ENCODE data around the gene SLC39A13.

The SLC39A13 gene

DNA sequence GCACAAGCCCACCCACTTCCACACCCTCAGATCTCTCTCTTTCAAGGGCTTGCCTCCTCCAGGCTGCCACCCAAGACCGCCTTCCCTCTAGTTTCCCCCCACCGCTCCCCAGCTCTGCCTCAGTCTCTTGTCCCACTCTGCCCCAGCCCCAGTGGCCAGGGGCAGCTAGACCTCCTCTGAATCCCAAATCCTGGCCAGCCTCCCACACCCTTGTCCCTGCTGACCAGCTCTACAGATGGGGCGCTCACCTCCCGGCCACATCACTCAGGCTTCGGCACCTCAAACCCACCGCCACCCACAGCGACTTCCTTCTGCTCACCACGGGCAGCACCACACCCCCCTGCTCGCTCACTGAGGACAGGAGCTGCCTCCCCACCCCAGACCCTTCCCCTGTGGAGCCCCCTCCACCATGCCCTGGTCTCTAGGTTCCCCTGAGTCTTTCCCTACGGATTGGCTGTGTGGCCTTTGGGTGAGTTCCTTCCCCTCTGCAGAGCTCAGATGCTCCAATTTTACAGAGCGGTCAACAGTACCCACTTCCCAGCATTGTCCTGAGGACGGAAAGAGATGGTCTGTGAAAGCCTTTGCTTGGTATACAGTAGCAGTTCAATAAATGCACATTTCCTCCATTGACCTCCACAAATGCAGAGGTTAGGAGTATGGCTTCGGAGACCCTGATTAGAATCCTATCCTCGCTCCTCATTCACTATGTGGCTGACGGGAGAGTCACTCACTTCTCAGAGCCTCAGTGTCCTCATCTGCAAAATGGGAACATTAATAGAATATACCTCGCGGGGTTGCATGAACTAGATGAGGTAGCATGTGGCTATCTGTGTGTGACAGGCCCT, 18.6 kb upstream of the SLC39A13 start:
- TF ChIP-seq, protein P1, sequence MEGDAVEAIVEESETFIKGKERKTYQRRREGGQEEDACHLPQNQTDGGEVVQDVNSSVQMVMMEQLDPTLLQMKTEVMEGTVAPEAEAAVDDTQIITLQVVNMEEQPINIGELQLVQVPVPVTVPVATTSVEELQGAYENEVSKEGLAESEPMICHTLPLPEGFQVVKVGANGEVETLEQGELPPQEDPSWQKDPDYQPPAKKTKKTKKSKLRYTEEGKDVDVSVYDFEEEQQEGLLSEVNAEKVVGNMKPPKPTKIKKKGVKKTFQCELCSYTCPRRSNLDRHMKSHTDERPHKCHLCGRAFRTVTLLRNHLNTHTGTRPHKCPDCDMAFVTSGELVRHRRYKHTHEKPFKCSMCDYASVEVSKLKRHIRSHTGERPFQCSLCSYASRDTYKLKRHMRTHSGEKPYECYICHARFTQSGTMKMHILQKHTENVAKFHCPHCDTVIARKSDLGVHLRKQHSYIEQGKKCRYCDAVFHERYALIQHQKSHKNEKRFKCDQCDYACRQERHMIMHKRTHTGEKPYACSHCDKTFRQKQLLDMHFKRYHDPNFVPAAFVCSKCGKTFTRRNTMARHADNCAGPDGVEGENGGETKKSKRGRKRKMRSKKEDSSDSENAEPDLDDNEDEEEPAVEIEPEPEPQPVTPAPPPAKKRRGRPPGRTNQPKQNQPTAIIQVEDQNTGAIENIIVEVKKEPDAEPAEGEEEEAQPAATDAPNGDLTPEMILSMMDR (IDR thresholded peaks at IDR 0.05; ENCODE audit: low read depth, low read length): no peak
- DNase-seq (ENCODE audit: low read depth in 2 of 2): no peak
- no peak overlapping the region for H3K4me3 ChIP-seq (replicated peaks in 1 of 2; ENCODE audit: low read depth in 2 of 2, low read length in 2 of 2)

DNA sequence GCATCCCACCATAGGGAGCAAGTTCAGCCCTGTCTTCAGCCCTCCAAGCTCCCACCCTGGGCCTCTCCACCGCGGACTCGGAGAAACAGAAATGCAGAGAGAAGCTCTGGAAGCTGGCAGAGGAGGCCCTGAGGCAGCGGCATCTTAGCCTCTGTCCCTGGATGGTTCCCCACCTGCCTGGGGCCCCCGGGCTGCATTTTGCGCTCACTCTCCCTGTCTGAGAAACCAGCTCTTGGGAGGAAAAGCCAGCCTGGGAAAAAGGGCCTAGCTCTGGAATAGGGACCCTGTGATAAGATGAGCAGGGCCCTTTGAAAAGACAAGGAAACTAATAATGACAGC, 18.0 kb upstream of the SLC39A13 start:
- TF ChIP-seq, protein P1 (IDR thresholded peaks at IDR 0.05; ENCODE audit: low read depth, low read length): no peak
- no peak overlapping the region for H3K4me3 ChIP-seq (replicated peaks in 1 of 2; ENCODE audit: low read depth in 2 of 2, low read length in 2 of 2)
- no peak for DNase-seq (ENCODE audit: low read depth in 2 of 2)

DNA sequence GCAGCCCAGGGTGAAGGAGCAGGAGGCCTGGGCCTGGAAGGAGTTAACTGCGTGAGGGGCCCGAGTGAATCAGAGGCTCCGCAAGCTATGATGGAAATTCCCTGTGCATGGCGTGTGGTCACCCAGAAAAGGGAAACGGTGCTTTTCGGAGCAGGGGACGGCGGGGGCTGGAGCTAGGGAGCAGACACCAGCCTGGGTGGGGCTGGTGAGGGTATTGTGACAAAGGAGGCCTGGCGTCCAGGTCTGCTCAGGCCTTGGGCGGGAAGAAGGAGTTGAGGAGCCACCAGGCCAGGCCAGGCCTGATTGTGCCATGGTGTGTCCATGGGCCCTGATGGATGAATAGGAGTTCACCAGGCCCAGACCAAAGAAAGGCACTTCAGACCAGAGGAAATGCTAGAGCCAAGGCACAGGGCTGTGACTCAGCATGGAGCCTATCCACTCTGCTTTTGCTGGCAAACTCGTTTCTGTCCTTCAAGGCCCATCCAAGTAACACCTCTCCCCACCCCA, 17.3 kb upstream of the SLC39A13 start:
- no peak overlapping the region for H3K4me3 ChIP-seq (replicated peaks in 1 of 2; ENCODE audit: low read depth in 2 of 2, low read length in 2 of 2)
- TF ChIP-seq, protein P1 (IDR thresholded peaks at IDR 0.05; ENCODE audit: low read depth, low read length): no peak
- no peak for DNase-seq (ENCODE audit: low read depth in 2 of 2)

DNA sequence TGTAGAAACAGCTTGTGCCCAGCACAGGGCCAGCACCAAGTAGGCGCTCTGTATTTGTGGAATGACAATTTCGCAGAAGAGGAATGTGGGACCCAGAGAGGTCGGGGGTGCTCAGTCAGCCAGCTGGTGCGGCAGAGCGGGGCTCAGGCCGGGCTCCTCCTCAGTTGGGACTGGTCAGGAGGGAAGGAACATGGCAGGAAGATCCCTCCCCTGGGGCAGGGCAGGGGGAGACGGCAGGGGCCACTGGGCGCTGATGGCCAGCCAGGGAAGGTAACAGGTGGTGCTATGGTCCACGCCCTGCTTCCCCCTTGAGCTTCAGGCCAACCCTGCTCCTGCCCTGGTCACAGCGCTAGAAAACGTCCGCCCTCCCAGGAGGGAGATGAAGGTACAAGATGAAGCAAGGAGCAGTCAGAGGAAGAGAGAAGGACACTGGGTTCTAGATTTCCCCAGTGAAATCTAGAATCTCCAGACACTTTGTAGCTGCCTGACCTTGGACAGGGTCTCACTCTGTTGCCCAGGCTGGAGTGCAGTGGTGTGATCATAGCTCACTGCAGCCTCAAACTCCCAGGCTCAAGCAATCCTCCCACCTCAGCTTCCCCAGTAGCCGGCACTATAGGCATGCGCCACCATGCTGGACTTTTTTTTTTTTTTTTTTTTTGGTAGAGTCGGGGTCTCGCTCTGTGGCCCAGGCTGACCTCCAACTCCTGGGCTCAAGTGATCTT, 16.5 kb upstream of the SLC39A13 start:
- DNase-seq (ENCODE audit: low read depth in 2 of 2): no peak
- TF ChIP-seq, protein P1 (IDR thresholded peaks at IDR 0.05; ENCODE audit: low read depth, low read length): no peak
- H3K4me3 ChIP-seq (replicated peaks in 1 of 2; ENCODE audit: low read depth in 2 of 2, low read length in 2 of 2): no peak overlapping the region

DNA sequence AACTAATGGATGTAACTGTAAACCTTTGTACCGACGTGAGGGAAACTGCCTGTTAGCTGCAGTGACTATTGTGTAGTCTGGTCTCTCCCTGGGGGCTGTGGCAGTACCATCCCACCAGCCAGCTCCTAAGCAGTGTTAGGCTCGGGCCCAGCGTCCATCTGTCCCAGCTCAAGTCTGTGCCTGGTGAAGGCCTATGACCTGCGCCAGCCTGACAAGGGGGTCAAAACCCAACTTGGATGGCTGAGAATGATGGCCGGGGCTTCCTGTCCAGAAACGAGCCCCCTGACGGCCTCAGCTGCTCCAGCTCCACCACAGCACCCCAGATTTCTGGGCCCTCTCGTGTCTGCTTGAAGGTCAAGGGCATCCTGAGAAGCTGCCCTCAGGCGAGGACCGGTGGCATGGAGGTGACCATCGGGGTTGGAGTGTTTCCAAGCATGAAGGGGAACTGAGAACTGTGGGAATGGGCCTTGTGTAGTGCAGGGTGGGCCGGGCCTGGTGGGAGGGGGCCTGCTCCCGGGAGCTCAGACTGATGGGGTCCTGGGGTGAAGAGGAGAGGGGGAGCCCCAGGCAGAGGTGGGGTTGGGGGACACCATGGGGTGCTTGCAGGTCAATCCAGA, 15.7 kb upstream of the SLC39A13 start:
- TF ChIP-seq, protein P1 (IDR thresholded peaks at IDR 0.05; ENCODE audit: low read depth, low read length): no peak
- no peak overlapping the region for H3K4me3 ChIP-seq (replicated peaks in 1 of 2; ENCODE audit: low read depth in 2 of 2, low read length in 2 of 2)
- DNase-seq (ENCODE audit: low read depth in 2 of 2): no peak

DNA sequence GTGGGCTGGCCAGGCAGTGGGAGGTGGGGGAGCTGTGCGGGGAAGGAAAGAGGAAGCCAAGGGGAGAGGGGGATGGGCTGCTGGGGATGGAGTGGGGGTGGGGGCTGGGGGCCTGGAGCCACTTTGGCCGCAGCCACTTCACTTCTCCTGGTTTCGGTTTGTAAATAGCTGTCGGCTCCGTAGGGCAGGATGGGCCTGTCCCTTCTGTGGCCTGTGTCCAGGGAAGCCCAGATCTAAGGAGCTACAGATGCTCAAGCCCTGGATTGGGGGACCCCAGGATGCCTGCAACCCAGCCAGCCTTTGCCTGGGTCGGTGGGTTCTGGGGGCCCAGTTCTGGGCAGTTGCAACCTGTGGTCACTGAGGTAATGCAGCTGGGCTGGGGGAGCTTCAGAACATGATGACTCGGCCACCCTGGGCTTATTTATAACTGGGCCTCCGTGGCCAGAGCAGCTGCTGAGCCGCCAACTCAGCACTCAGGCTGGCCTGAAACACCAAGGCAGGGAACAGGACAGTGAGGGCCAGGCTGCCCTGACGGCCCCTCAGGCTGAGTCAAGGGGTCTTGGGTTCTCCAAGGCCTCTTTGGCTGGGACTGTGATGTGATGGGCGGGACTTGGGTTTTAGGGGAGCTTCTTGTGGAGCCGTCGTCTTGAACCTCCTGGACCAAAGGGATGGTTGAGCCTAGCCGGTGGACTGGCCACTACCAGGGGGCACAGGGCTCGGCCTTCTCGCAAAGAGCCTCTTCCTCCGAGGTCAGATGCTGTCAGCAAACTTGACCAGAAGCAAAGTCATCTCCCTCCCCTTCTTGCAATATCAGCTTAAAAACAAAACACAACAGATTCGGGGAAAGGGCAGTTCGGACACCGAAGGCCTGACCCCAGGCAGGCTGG, 15.0 kb upstream of the SLC39A13 start:
- peak; percentile 40 to 64 for DNase-seq (ENCODE audit: low read depth in 2 of 2)

More for the DNA sequence above, 15.0 kb upstream of the SLC39A13 start:
- H3K4me3 ChIP-seq (replicated peaks in 1 of 2; ENCODE audit: low read depth in 2 of 2, low read length in 2 of 2): no peak overlapping the region
- TF ChIP-seq, protein P1 (IDR thresholded peaks at IDR 0.05; ENCODE audit: low read depth, low read length): no peak

Data from cardiac fibroblast (primary cell).